HEK293T (cell line): ENCODE results near the gene ADORA1.

Experiments
- FOXA1 ChIP-seq: fragments of 450-650 bp; IDR thresholded peaks from 2 replicates; pipeline ENCODE4 v1.6.1; 2016; ENCODE audit warnings: mild to moderate bottlenecking
- FOXK2 ChIP-seq: fragments of 450-650 bp; IDR thresholded peaks from 2 replicates; pipeline ENCODE4 v1.6.1; 2016; ENCODE audit warnings: mild to moderate bottlenecking
- FOXM1 ChIP-seq: fragments of 450-650 bp; IDR thresholded peaks from 2 replicates; pipeline ENCODE4 v1.6.1; 2017; ENCODE audit warnings: mild to moderate bottlenecking, borderline replicate concordance
- PKNOX1 ChIP-seq: fragments of 450-650 bp; IDR thresholded peaks from 2 replicates; pipeline ENCODE4 v1.6.1; 2016
- SP1 ChIP-seq: fragments of 450-650 bp; IDR thresholded peaks from 2 replicates; pipeline ENCODE4 v1.6.1; 2017
- TARDBP ChIP-seq: fragments of 450-650 bp; IDR thresholded peaks from 2 replicates; pipeline ENCODE4 v1.6.1; 2016
- ZNF384 ChIP-seq: fragments of 450-650 bp; IDR thresholded peaks from 2 replicates; pipeline ENCODE4 v1.6.1; 2016

GRCh38 chr1:203095061-203095690, 32.4 kb upstream of the ADORA1 start:
- no peak for TF ChIP-seq ZNF384
- TF ChIP-seq FOXK2, result no peak
- no peak for TF ChIP-seq FOXM1
- no peak for TF ChIP-seq PKNOX1
- no peak for TF ChIP-seq SP1
- TF ChIP-seq FOXA1, result no peak
- TF ChIP-seq TARDBP, result no peak
